GM19239 (cell line): ENCODE measurements around the gene PRDX5.

ENCODE experiments used
- DNase-seq: peaks from one replicate; pipeline ENCODE4 v3.0.0; 2011; ENCODE audit warnings: low spot score; ENCODE audit not compliant: insufficient read length
- FAIRE-seq: peaks from 2 replicates; lab custom pipeline; 2011; peaks lifted over from hg19 to GRCh38; lab: Jason Lieb, UNC

PRDX5 gene

DNA sequence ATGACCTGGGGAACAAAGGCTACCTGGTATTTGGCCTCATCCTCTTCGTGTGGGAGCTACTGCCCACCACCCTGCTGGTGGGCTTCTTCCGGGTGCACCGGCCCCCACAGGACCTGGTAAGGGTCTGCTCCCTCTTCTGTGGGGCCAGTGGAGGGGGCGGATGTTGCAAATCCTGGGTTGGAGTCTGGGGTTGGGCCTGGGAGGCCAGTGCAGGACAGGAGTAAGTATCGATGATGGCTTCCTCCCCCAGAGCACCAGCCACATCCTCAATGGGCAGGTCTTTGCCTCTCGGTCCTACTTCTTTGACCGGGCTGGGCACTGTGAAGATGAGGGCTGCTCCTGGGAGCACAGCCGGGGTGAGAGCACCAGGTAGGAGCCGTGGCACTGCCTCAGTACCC lies 29.6 kb upstream of the PRDX5 start:
- DNase-seq (no peak), FAIRE-seq (no peak)

DNA sequence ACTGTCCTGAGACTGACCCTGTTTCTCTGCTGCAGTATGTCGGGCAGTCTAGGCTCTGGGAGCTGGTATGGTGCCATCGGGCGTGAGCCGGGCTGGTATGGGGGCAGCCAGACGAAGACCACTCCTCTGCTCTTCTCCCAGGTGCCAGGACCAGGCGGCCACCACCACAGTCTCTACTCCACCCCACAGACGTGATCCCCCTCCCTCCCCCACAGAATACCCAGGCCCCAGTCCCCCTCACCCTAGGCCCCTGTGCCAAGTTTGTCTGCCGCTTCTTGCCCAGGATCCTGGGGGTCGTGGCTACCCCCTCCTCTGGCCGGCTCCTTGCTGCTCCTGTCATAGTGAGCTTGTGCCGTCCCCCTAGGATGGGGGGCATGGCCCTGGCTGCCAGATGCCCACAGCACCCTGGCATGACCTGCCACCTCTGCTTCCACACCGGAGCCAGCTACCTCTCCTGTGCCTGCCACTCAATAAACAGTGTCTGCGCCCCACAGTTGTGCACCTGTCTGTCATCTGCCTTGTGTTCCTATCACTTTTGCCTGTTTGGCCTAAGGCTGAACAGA lies 28.8 kb upstream of the PRDX5 start:
- no peak for DNase-seq
- FAIRE-seq: no peak

DNA sequence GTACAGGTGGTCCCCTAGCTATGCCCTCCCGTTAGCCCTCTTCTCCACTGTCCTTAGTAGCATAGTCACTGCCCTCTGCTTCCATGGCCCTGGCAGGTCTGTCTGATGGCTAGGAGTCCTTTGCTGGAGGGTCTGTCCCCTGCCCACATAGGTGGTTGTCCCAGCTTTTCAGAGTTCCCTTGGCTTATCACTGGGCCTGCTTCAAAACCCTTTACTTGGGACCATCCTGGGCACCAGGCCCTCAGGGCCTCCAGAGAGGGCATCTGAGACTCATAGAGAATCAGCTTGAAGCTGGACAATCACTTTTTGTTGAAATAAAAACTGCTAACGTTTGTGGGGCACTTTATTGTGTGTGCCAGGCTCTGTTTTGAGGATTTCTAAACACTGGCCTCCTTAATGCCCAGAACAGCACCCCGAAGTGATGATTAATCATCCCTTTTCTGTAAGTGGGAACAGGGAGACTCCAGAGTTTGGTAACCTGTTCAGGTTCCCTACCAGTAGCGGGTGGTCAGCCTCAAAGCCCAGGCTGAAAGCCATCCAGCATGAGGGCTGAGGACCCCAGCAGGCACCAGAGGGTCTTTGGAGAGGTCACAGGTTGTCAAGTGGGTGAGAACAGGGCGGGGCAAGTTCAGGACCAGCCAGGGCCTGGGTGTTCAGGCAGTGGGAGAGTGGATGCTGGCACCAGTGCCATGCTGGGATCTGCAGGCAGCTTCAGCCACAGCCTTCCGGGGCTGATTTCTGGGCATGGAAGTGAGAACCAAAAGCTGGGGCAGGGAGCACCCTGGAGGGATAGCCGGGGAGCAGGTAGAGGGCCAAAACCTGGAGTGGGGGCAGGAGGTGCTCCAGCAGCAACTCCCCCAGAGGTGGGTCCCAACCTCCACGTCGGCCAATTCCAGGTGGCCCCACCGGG lies 27.3 kb upstream of the PRDX5 start:
- no peak for DNase-seq
- no peak for FAIRE-seq

DNA sequence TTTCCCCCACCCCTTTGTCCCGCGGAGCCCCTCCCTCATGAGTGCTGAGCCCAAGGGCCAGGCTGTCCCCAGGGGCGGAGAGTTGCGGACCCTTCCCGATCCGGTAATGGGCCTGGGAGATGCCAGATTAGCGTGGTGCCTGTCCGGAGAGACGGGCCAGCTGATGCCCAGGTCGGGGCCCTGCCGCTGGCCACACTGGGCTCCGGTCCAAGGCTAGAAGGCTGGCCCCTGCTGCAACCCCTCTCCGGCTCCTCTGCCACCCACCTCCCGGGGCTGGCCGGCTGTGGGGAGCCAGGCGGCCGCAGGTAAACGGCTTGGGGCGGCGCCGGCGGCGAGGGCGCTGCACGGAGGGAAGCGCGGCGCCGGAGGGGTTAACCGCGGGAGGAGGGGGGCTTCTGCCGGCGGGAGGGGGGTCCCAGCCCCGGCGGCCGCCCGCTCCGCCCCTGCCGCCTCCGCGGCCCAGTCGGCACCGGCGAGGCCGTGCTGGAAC lies 26.6 kb upstream of the PRDX5 start, which contains the start of gene KCNK4:
Gene KCNK4, plus strand, starts transcription at position 41 of the 490 bp plus-strand sequence. CDS start 1,717 bp downstream, outside the sequence.
- DNase-seq (no peak), FAIRE-seq (no peak)

DNA sequence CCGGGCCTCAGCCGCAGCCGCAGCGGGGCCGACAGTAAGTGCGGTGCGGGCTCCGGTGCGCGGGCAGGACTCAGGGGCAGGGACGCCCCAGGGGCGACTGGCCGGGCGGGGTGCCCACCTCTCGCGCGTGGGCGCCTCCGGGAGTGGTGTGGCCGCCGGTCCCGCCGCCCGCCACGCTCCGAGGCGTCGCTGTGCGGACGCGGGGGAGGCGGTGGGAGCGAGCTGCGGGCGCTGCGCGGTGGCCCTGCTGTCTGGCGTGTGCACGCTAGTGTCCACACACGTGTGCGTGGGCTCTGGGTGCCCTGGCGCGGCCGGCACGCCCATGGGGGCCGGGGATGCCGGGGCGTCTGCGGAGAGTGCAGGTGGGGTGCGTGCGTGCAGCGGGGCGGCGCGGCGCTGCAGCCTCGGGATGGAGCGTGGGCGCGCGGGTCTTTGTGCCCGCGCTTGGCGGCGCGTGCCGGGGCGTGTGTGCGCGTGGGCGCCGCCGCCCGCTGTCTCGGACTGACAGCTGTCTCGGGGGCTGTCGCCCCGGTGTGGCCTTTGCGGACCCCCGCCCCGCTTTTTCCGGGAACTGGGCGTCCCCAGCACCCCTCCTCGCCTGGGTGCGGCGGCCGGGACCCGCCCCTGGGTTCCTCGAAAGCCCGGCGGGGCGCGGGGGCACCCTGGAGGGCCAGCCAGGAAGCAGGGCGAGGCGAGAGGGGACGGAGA lies 26.0 kb upstream of the PRDX5 start:
- DNase-seq (no peak), FAIRE-seq (no peak)

DNA sequence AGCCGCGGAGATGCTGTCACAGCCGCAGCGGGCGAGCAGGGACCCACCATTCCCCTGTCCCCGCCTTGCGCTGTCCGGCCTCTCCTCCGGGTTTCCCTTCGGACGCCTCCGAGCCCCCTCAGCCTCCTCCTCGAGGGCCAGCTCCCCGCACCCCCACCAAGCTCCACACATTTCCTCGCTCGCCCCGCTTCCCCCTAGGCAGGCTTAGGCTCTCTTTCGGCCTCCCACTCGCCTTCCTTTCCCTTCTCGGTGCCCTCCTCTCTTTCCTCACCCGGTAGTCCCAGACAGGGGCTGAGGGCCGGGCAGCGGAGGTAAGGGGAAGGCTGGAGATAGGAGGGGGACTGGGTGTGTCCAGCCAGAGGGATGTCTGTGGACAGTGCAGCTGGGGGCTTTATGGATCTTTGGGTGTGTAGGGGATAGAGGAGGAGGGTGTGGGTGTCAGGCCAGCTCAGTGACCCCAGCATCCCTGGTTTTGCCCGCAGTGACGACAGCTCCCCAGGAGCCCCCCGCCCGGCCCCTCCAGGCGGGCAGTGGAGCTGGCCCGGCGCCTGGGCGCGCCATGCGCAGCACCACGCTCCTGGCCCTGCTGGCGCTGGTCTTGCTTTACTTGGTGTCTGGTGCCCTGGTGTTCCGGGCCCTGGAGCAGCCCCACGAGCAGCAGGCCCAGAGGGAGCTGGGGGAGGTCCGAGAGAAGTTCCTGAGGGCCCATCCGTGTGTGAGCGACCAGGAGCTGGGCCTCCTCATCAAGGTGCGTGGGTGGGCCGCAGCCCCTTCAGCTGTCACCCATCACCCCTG lies 25.3 kb upstream of the PRDX5 start:
- DNase-seq (no peak), FAIRE-seq (no peak)

DNA sequence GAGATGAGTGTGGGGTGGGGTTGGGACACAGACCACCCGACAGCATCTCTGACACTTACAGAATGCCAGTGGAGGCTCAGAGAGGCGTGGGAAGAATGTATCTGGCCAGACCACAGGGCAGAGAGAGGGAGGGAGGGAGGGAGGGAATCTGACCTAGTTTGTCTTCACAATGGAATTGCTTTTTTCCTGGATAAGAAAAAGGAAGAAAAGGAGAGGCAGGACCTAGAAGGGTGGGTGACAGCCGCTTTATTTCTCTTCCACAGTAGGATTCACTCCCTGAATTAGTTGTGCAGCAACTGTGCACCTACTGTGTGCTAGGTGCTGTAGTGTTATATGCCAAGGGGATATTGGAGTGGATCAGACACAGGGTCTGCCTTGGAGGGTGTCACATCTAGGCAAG lies 23.1 kb upstream of the PRDX5 start:
- FAIRE-seq (no peak), DNase-seq (no peak)

DNA sequence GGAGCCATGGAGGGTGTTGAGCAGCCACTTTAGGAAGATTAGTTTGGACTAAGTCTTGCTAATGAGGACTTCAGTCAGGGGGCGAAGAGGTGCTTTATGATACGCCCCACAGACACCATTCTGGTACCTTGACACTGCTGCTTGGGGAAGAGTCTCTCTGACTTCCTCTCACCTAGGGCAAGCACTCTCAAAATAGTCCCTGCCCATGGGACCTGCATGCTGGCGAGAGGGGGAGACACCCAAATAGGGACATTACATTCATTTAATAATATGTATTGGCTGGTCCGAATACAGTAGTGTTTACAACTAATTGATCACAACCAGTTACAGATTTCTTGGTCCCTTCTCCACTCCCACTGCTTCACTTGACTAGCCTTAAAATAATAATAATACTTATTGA lies 22.2 kb upstream of the PRDX5 start:
- DNase-seq: no peak
- no peak for FAIRE-seq

DNA sequence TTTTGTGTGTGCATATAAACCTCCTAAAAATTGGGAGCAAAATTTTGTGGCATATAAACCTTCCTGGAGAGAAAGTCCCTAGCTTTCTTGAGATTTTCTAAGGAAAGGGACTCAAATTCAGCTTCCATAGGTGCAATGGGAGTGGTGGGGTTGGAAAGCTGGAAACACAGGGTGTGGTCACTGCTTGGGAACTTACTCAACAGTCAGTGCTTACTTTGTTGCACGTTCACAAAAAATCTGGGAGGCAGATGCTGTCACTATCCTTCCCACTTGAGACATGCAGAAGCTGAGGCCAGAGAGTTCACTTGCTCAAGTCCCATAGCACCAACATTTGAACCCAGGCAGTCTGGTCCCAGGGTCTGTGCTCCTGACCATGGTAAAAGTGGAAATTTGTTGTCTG lies 21.7 kb upstream of the PRDX5 start:
- FAIRE-seq (no peak), DNase-seq (no peak)

DNA sequence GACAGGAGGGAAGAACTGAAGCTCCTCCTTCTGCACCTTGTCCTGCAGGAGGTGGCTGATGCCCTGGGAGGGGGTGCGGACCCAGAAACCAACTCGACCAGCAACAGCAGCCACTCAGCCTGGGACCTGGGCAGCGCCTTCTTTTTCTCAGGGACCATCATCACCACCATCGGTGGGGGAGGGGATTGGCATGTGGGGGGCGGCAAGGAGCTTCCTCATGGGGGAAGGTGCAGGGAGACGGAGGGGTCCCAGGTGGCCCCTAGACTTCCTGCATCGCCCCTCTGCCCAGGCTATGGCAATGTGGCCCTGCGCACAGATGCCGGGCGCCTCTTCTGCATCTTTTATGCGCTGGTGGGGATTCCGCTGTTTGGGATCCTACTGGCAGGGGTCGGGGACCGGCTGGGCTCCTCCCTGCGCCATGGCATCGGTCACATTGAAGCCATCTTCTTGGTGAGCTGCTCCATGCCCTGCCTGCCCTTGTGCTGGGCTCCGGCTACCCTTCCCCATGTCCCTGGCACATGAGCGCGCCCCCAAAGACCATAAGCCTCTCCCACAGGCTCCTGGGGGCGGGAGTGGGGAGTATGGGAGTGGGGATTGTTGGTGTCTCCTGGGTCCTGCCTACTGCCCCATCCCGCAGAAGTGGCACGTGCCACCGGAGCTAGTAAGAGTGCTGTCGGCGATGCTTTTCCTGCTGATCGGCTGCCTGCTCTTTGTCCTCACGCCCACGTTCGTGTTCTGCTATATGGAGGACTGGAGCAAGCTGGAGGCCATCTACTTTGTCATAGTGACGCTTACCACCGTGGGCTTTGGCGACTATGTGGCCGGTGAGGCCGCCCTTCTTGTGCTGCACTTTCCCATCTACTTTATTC lies 20.9 kb upstream of the PRDX5 start:
- DNase-seq (no peak), FAIRE-seq (no peak)

DNA sequence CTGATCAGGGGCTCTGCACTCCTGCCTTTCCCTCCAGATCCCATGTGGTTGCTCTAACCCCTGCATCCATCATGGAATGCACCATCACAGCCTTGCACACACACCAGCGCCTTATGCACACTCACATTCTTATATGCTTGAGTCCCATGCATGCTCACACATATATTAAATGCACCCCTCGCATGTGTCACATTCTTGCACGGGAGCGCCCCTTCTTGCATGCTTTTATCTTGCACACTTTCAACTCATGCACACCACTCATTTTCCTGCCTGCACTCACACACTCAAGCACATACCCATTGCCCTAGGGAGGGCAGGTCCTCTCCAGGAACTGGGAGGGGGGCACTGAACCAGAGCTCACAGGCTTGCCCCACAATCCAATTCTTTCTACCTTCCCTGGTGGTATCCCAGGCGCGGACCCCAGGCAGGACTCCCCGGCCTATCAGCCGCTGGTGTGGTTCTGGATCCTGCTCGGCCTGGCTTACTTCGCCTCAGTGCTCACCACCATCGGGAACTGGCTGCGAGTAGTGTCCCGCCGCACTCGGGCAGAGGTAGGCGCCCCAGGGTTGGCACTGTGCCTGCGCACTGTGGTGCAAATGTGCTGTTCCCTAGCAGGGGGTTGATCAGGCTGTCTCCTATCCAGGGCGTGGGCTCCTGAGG lies 20.1 kb upstream of the PRDX5 start:
- FAIRE-seq (no peak), DNase-seq (no peak)

DNA sequence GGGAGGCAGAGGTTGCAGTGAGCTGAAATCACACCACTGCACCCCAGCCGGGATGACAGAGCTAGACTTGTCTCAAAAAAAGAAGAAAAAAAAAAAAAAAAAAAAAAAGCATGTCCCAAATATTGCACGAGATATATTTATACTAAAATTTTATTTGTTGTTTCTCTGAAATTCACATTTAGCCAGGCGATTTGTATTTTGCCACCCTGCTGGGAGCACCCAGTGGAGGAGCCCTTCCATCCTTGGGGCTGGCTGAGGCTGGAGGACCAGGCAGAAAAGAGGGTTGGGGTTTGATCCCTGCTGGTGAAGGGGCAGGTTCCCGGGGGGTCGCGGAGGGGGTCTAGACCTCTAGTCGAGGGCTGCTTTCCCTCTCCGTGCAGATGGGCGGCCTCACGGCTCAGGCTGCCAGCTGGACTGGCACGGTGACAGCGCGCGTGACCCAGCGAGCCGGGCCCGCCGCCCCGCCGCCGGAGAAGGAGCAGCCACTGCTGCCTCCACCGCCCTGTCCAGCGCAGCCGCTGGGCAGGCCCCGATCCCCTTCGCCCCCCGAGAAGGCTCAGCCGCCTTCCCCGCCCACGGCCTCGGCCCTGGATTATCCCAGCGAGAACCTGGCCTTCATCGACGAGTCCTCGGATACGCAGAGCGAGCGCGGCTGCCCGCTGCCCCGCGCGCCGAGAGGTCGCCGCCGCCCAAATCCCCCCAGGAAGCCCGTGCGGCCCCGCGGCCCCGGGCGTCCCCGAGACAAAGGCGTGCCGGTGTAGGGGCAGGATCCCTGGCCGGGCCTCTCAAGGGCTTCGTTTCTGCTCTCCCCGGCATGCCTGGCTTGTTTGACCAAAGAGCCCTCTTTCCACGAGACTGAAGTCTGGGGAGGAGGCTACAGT lies 18.7 kb upstream of the PRDX5 start:
- no peak for DNase-seq
- FAIRE-seq: no peak

DNA sequence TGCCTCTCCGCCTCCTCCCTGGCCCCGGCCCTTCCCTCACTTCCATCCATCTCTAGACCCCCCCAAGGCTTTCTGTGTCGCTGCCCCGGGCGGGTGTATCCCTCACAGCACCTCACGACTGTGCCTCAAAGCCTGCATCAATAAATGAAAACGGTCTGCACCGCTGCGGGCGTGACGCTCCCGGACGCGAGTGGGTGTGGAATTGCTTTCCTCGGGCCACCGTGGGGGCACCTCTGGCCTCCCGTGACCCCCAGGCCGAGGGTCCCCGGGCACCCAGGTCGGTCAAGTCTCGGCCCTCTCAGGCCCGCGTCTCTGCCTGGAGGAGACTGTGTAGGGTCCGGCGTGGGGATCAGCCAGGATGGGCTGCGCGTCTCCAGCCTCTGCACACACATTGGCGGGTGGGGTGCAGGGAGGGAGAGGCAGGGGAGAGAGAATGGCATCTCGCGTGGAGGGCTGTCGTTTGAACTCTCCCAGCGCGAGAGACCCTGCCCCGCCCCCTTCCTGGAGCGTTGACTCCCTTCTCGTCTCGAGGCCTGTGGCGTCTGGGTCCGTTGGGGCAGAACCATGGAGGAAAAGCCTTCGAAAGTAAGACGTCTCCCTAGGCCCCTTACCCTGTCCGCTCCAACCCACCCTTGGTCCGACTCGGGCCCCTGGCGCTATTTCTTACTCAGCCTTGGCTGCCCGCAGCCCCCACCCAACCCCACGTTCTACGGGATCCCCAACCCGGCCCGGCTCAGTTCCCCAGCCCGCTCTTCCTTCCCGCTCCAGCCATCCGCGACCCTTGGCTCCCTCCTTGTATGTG lies 17.9 kb upstream of the PRDX5 start, which contains the start of gene CATSPERZ:
Gene CATSPERZ, plus strand, starts transcription at position 512 of the 802 bp plus-strand sequence. Its CDS starts 53 bp downstream, at position 565.
- DNase-seq: no peak

DNA sequence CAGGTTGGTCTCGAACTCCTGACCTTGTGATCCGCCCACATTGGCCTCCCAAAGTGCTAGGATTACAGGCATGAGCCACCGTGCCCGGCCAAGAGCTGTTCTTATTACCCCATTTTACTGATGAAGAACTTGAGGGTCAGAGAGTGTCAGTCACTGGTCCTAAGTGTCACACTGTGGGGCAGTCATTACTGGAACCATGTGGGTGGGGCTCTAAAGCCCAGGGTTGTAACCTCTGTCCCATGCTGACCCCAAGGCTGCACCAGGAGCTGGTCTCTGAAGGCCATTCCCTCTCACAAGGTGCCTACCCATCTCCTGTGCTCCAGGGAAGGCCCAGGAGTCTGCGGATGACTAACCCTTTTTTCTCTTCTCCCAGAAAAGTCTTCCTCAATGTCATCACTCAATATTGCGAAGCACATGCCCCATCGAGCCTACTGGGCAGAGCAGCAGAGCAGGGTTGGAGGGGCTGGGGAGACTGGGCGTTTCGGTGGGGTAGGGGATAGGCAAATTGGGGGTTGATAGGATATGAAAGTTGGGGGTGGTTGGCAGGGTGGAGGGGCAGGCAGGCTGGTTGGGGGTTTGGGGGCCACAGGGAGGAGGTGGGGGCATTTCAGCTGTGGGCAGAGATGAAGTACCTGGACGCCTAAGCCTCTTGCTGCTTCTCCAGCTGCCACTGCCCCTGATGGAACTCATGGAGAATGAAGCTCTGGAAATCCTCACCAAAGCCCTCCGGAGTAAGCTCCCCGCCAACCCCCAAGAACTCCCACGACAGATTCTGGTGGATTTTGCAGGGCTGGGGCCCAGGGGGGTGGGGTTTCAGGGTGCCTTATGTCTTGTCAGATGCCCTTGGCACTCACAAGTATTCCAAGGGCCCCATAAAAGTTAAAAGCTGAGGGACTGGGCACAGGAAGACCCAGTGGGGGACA lies 14.6 kb upstream of the PRDX5 start:
- no peak for DNase-seq
- no peak for FAIRE-seq

More for the DNA sequence above, 17.9 kb upstream of the PRDX5 start, which contains the start of gene CATSPERZ:
- no peak for FAIRE-seq

DNA sequence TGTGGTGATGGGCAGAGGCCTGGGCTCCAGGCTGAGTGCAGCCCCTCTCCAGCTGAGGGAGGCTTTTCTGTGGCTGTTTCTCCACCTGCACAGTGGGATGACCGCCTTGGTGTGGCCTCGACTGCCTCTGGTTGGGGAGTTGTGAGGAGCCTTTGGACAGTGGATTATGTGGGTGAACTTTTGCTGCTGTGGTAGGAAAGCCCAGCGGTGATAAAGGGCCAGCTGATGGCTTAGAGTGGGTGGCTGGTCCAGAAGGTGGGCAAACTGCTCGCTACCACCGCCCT lies 13.9 kb upstream of the PRDX5 start:
- DNase-seq (no peak), FAIRE-seq (no peak)
